Endothelial cell (in vitro differentiated cells): ENCODE data around the gene SETDB1. TPM values are rescaled to one million over a fixed set of nuclear protein-coding genes. Genes with fewer than 3 reads are reported as not detected.

Experiments
- DNase-seq: peaks from one replicate; pipeline ENCODE4 v3.0.0; 2021; ENCODE audit warnings: low spot score
- H3K27ac Mint-ChIP-seq: one replicate; pipeline ENCODE4 v1.8.0; 2021; ENCODE audit warnings: mixed read lengths, inconsistent platforms; ENCODE audit not compliant: unreplicated experiment
- H3K27me3 Mint-ChIP-seq: one replicate; pipeline ENCODE4 v1.8.0; 2021; ENCODE audit warnings: mild to moderate bottlenecking, moderate library complexity, mixed read lengths, inconsistent platforms; ENCODE audit not compliant: unreplicated experiment
- H3K36me3 Mint-ChIP-seq: one replicate; pipeline ENCODE4 v1.8.0; 2021; ENCODE audit warnings: mild to moderate bottlenecking, low read depth, mixed read lengths, inconsistent platforms; ENCODE audit not compliant: unreplicated experiment
- H3K4me1 Mint-ChIP-seq: one replicate; pipeline ENCODE4 v1.8.0; 2021; ENCODE audit warnings: mild to moderate bottlenecking, mixed read lengths, inconsistent platforms; ENCODE audit not compliant: unreplicated experiment
- H3K4me3 Mint-ChIP-seq: one replicate; pipeline ENCODE4 v1.8.0; 2021; ENCODE audit warnings: mild to moderate bottlenecking, mixed read lengths, inconsistent platforms; ENCODE audit not compliant: unreplicated experiment
- H3K9me3 Mint-ChIP-seq: one replicate; pipeline ENCODE4 v1.8.0; 2021; ENCODE audit warnings: mixed read lengths, inconsistent platforms; ENCODE audit not compliant: unreplicated experiment
- total RNA-seq: library from RNA; stranded (reverse); fragmentation: NEBNext Ultra II Directional; extraction: Animal tissue kit (Norgen Biotek cat#: 25700); gene quantifications from one replicate; pipeline ENCODE4 v1.2.1, GENCODE V29; 2021; ENCODE audit not compliant: unreplicated experiment
- TF ChIP-seq, protein P1 (sequence below): fragments of 200-600 bp; sonication (generic); IDR thresholded peaks from one replicate; pipeline ENCODE4 v1.5.0; 2021; ENCODE audit warnings: antibody characterized with exemption; ENCODE audit not compliant: unreplicated experiment

Gene SETDB1
- total RNA-seq, 1 donor from 2014 or later: 50.6 TPM

DNA sequence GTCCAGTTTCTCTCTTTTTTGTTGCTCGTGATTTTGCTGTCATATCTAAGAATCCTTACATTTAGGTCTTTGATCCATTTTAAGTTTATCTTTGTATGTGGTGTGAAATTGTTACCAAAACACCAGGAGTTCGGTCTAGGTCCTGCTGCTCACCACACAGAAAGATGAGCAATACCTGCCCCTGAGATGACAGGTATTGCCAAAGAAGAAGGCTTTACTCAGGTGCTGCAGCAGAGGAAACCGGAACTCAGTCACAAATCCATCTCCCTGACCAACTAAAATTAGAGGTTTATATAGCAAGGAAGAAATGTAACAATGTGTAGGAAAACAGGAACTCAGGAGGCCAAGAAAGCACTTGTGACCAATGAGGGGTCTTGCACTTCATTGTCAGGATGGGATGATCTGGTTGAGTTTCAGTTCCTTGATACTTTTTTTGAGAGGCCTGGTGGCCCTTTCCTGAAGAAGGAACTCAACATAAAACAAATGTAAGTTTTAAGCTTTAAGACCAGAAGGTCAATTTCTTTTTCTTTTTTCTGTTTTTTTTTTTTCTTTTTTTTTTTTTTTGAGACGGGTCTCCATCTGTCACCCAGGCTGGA lies 16.5 kb upstream of the SETDB1 start:
- Mint-ChIP-seq H3K27me3 (peaks cover 2% of the 10 kb centered on the region), H3K36me3 (no peaks in the 10 kb centered on the region), H3K4me3 (no peak overlapping the region), H3K4me1 (no peaks in the 10 kb centered on the region), H3K27ac (no peak overlapping the region), H3K9me3 (no peaks in the 10 kb centered on the region)
- no peak for DNase-seq
- TF ChIP-seq, protein P1, sequence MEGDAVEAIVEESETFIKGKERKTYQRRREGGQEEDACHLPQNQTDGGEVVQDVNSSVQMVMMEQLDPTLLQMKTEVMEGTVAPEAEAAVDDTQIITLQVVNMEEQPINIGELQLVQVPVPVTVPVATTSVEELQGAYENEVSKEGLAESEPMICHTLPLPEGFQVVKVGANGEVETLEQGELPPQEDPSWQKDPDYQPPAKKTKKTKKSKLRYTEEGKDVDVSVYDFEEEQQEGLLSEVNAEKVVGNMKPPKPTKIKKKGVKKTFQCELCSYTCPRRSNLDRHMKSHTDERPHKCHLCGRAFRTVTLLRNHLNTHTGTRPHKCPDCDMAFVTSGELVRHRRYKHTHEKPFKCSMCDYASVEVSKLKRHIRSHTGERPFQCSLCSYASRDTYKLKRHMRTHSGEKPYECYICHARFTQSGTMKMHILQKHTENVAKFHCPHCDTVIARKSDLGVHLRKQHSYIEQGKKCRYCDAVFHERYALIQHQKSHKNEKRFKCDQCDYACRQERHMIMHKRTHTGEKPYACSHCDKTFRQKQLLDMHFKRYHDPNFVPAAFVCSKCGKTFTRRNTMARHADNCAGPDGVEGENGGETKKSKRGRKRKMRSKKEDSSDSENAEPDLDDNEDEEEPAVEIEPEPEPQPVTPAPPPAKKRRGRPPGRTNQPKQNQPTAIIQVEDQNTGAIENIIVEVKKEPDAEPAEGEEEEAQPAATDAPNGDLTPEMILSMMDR: no peak

DNA sequence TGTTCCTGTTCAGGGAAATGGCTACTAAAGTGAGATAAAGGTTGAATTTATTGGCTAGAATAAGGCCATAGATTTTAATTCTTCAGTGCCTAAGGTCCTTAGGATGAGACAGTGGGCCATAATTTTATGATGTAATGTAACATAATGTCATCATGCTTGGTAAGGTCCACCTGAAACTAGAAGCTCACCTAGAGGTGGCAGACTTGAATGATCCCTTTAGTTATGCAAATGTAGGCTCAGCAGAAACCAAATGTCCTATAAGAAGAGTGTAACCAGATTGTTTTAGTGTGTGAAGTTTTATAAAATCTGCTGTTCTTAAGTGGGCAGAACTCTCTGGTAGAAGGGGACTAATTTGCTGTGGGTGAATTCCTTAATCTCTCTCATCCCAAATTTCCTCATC lies 13.5 kb upstream of the SETDB1 start:
- TF ChIP-seq, protein P1: no peak
- no peaks in the 10 kb centered on the region for H3K9me3 Mint-ChIP-seq
- no peak overlapping the region for H3K27ac Mint-ChIP-seq
- H3K4me1 Mint-ChIP-seq: no peaks in the 10 kb centered on the region
- H3K27me3 Mint-ChIP-seq: peaks cover 2% of the 10 kb centered on the region
- DNase-seq: no peak
- no peaks in the 10 kb centered on the region for H3K36me3 Mint-ChIP-seq
- H3K4me3 Mint-ChIP-seq: no peak overlapping the region

DNA sequence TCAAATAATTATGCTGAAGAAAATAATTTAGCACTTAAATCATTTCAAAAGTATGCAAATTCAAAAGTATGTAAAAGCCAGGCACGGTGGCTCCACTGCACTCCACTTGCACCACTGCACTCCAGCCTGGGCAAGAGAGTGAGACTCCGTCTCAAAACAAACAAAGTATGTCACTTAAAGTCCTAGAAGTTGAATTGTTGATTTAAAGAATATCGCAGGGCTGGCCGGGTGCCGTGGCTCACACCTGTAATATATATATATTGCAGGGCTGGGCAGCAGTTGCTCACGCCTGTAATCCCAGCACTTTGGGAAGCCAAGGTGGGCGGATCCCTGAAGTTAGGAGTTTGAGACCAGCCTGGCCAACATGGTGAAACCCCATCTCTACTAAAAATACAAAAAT lies 8.8 kb upstream of the SETDB1 start:
- DNase-seq: no peak
- Mint-ChIP-seq H3K36me3 (no peaks in the 10 kb centered on the region), H3K4me1 (peaks cover 5% of the 10 kb centered on the region)

DNA sequence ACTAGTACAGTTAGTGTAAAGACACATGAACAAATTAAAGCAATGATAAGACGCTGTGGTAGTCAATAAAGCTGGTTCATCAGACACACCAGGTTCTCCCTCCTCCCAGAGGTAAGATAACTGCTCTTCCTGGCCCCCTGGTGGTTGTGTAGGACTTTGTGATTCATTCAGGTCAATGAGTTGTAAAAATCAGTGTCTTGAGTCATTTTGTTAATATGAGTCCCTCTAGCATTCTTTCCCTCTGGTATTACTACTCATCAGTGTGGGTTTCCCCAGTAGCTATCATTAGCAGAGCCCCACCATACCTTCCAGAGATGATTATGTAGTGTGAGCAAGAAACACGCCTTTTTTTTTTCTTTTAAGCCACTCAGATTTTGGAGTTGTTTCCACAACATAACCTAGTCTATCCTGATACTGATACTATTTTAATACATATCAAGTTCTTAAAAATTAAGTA lies 3.6 kb upstream of the SETDB1 start:
- peak overlapping the region; percentile 73 for H3K4me3 Mint-ChIP-seq

More for the DNA sequence above, 8.8 kb upstream of the SETDB1 start:
- H3K27me3 Mint-ChIP-seq: peaks cover 2% of the 10 kb centered on the region
- no peaks in the 10 kb centered on the region for H3K9me3 Mint-ChIP-seq
- TF ChIP-seq, protein P1: no peak
- no peak overlapping the region for H3K4me3 Mint-ChIP-seq
- no peak overlapping the region for H3K27ac Mint-ChIP-seq

DNA sequence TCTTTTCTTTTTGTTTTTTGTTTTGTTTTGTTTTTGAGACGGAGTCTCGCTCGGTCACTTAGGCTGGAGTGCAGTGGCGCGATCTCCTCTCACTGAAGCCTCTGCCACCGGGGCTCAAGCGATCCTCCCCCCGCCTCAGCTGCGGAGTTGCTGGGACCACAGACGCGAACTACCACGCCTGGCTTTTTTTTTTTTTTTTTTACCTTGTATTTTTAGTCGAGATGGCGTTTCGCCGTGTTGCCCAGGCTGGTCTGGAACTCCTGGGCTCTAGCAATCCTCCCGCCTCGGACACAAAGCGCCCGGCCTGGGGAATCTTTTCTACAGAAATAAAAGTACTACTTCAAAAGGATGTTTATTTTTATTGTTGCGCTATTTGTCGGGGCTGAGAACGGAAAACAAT lies 1.1 kb upstream of the SETDB1 start:
- H3K4me1 Mint-ChIP-seq: peaks cover 20% of the 10 kb centered on the region
- no peaks in the 10 kb centered on the region for H3K9me3 Mint-ChIP-seq
- peaks cover 26% of the 10 kb centered on the region for H3K36me3 Mint-ChIP-seq
- H3K27me3 Mint-ChIP-seq: peaks cover 3% of the 10 kb centered on the region
- peak overlapping the region; percentile 67 for H3K4me3 Mint-ChIP-seq
- DNase-seq: no peak
- no peak overlapping the region for H3K27ac Mint-ChIP-seq
- TF ChIP-seq, protein P1: no peak

More for the DNA sequence above, 3.6 kb upstream of the SETDB1 start:
- TF ChIP-seq, protein P1: peak; percentile 81
- Mint-ChIP-seq H3K4me1 (peaks cover 16% of the 10 kb centered on the region), H3K9me3 (no peaks in the 10 kb centered on the region), H3K27me3 (peaks cover under 1% of the 10 kb centered on the region), H3K36me3 (peaks cover 8% of the 10 kb centered on the region), H3K27ac (no peak overlapping the region)
- peak; percentile 66 for DNase-seq
